GM18867 (cell line): ENCODE measurements around the gene FREM1.

ENCODE experiments used
- ATAC-seq: cut with Tn5 transposase; IDR thresholded peaks from one replicate; pipeline ENCODE4 v1.9.1; 2021; ENCODE audit warnings: mild to moderate bottlenecking, moderate library complexity; ENCODE audit not compliant: unreplicated experiment

Gene FREM1

GRCh38 chr9:14706530-14707140 lies 203.6 kb downstream of the FREM1 start:
- peak; percentile 79 for ATAC-seq

- ATAC-seq = no peak
These were observed 205.1 kb downstream of the FREM1 start for GRCh38 chr9:14705079-14705478.

- no peak for ATAC-seq
These were observed 205.9 kb downstream of the FREM1 start for GRCh38 chr9:14704281-14704680.

GRCh38 chr9:14702200-14702720 lies 208.0 kb downstream of the FREM1 start:
- ATAC-seq = no peak

- ATAC-seq = peak; percentile 93
These were observed 216.9 kb downstream of the FREM1 start, which contains the start of gene ZDHHC21 for GRCh38 chr9:14693251-14693861. ZDHHC21 (minus strand) TSS chr9:14693432; CDS start chr9:14674340, 19,092 bp downstream.

- ATAC-seq = peak; percentile 39
These were observed 217.6 kb downstream of the FREM1 start for GRCh38 chr9:14692470-14693250.

GRCh38 chr9:14690948-14691730 lies 219.1 kb downstream of the FREM1 start:
- ATAC-seq = no peak

- no peak for ATAC-seq
These were observed 223.0 kb downstream of the FREM1 start for GRCh38 chr9:14687042-14687719.

- ATAC-seq = no peak
These were observed 224.1 kb downstream of the FREM1 start for GRCh38 chr9:14686168-14686567.
